Omental fat pad (tissue), 4 donors: ENCODE data around the gene CATSPER1. TPM values are rescaled to one million over a fixed set of nuclear protein-coding genes. Genes with fewer than 3 reads are reported as not detected.

Source experiments
- ATAC-seq: fragments of 150-250 bp; one replicate; pipeline ENCODE4 v1.9.1; 2016; ENCODE audit warnings: mild to moderate bottlenecking, moderate library complexity; ENCODE audit not compliant: low FRiP score
- DNase-seq: peaks from one replicate; pipeline ENCODE4 v3.0.0-alpha.2; 2019; ENCODE audit warnings: low spot score
- CTCF ChIP-seq, 3 donors: fragments of 450-650 bp; IDR thresholded peaks; one replicate each; pipeline ENCODE4 v1.5.1; 2016 to 2017; ENCODE audit warnings: antibody characterized with exemption in 3 of 3, mild to moderate bottlenecking in 3 of 3, moderate library complexity in 2 of 3
- total RNA-seq, 4 donors: library from RNA; depleted of rRNA; stranded (reverse); fragments of >200 nt; gene quantifications; one replicate each; pipeline ENCODE4 v1.1.0, GENCODE V29; 2016

The CATSPER1 gene
- under 1 TPM in 2 of 4 donors, not detected in 2; 0.24 to 0.69 TPM for total RNA-seq

- no peak for TF ChIP-seq CTCF (IDR thresholded peaks at IDR 0.05)
Measured at GRCh38 chr11:66026017-66026529, at the start of gene CATSPER1. Gene CATSPER1 (minus strand): TSS chr11:66026479. CDS start chr11:66026379, 100 bp downstream.

GRCh38 chr11:66075273-66075672, 49.0 kb upstream of the CATSPER1 start:
- DNase-seq (no peak), ATAC-seq (no peak)
- TF ChIP-seq CTCF (IDR thresholded peaks at IDR 0.05), result no peak

More at GRCh38 chr11:66026017-66026529, at the start of gene CATSPER1:
- ATAC-seq (no peak), DNase-seq (no peak)

GRCh38 chr11:66073669-66074068, 47.4 kb upstream of the CATSPER1 start:
- ATAC-seq, result no peak
- DNase-seq, result no peak
- TF ChIP-seq CTCF (IDR thresholded peaks at IDR 0.05), result no peak

- DNase-seq, result no peak
- TF ChIP-seq CTCF (IDR thresholded peaks at IDR 0.05), result no peak
- no peak for ATAC-seq
Measured at GRCh38 chr11:66072518-66072917, 46.2 kb upstream of the CATSPER1 start.

- no peak for ATAC-seq
- no peak for DNase-seq
- no peak for TF ChIP-seq CTCF (IDR thresholded peaks at IDR 0.05)
Measured at GRCh38 chr11:66072081-66072480, 45.8 kb upstream of the CATSPER1 start.

GRCh38 chr11:66071381-66071801, 45.1 kb upstream of the CATSPER1 start:
- no peak for TF ChIP-seq CTCF (IDR thresholded peaks at IDR 0.05)
- no peak for DNase-seq
- no peak for ATAC-seq

- no peak for TF ChIP-seq CTCF (IDR thresholded peaks at IDR 0.05)
- peak; percentile 24 for ATAC-seq
- DNase-seq, result peak; percentile 62
Measured at GRCh38 chr11:66070604-66071380, 44.5 kb upstream of the CATSPER1 start.
